K562 treated with DMSO at 1 percent for 4 hours (cell line): Measurements from ENCODE around the gene PLG. TPM values are rescaled to one million over a fixed set of nuclear protein-coding genes. Genes with fewer than 3 reads are reported as not detected.

Experiments
- total RNA-seq: library from RNA; unstranded; fragments of 300-600 nt; gene quantifications from 2 replicates; pipeline ENCODE4 v1.2.3, GENCODE V29; 2022; ENCODE audit not compliant: insufficient read depth

The PLG gene
- not detected in 2 replicates for total RNA-seq

DNA sequence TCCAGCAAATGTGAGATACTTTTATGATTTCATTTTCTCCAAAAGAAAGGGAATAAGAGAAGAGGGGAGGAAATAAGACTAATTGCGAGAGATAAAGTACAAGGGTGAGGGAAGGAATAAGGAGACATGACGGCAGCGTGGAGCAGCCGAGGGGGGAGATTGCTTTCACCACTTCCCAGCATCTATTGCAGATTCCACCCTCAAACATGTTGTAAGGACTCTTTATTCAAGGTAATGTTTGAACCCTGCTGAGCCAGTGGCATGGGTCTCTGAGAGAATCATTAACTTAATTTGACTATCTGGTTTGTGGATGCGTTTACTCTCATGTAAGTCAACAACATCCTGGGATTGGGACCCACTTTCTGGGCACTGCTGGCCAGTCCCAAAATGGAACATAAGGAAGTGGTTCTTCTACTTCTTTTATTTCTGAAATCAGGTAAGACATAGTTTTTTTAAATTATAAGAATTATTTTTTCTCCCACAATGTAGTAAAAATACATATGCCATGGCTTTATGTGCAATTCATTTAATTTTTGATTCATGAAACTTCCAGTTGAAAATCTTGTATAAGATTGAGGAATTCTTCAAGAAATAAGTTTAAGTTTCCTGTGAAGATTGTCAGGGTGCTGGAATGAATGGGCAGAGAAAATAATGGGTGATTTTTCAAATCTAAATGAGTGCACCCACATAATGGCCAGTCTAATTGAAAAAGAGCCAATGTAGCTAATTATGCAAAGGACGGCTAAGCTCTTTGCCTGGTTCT is at the start of gene PLG:
Gene PLG (plus strand): TSS at position 327 of the 763 bp plus-strand sequence. CDS start 61 bp downstream, at position 388.

GRCh38 chr6:160664198-160664597 is 37.8 kb upstream of the PLG start, which contains the start of gene LPA:
TSS of gene LPA (minus strand) at chr6:160664275. CDS start at chr6:160664214, 61 bp downstream.

Other genes starting within 250 kb of the PLG start
- not detected in 2 replicates for gene LPA, start 38.0 kb upstream of the PLG start, total RNA-seq